Left lung (tissue), 10 donors: Measurements from ENCODE around the gene GRN. TPM values are rescaled to one million over a fixed set of nuclear protein-coding genes. Genes with fewer than 3 reads are reported as not detected.
A peak's percentile ranks its signal among the peaks of the same experiment; 100 is the strongest.

Experiments
- ATAC-seq: fragments of 200-7000 bp; cut with Tn5 transposase; one replicate; pipeline ENCODE4 v1.9.1; 2020; ENCODE audit warnings: moderate library complexity
- DNase-seq, 4 donors: peaks; one replicate each; pipeline ENCODE4 v3.0.0-alpha.2; 2013 to 2020
- H3K27ac ChIP-seq, 2 donors: fragments of 200-600 bp; sonication (generic) in 1 of 2; one replicate each; pipeline versions ENCODE4 v1.5.0 to v1.8.0; 2020 to 2021
- H3K27me3 ChIP-seq, 2 donors: fragments of 200-600 bp; sonication (generic) in 1 of 2; one replicate each; pipeline versions ENCODE4 v1.5.0 to v1.8.0; 2020 to 2021
- H3K36me3 ChIP-seq, 2 donors: fragments of 200-600 bp; sonication (generic) in 1 of 2; one replicate each; pipeline versions ENCODE4 v1.5.0 to v1.8.0; 2020 to 2021
- H3K4me1 ChIP-seq, 2 donors: fragments of 200-600 bp; one replicate each; pipeline ENCODE4 v1.8.0; 2021
- H3K4me3 ChIP-seq, 2 donors: fragments of 200-600 bp; sonication (generic) in 1 of 2; one replicate each; pipeline versions ENCODE4 v1.5.0 to v1.8.0; 2020 to 2021; ENCODE audit warnings: mild to moderate bottlenecking in 1 of 2
- H3K9me3 ChIP-seq, 2 donors: fragments of 200-600 bp; sonication (generic) in 1 of 2; one replicate each; pipeline versions ENCODE4 v1.5.0 to v1.8.0; 2020 to 2021
- CTCF ChIP-seq, 2 donors: fragments of 200-600 bp; sonication (generic) in 1 of 2; IDR thresholded peaks; one replicate each; pipeline versions ENCODE4 v1.5.0 to v1.8.0; 2021; ENCODE audit warnings: antibody characterized with exemption in 2 of 2
- intact Hi-C, 2 donors: fragments of 100-400 bp; cut with DNase I; formaldehyde crosslinking; loops; one replicate each; pipeline versions ENCODE4 v1.11.2 to v1.14.2; 2022
- polyA plus RNA-seq, 6 donors: library from polyadenylated mRNA; unstranded; fragments of 120-200 nt; gene quantifications; one replicate each; pipeline ENCODE4 v1.2.1, GENCODE V29; 2013; ENCODE audit not compliant: insufficient read length in 6 of 6
- total RNA-seq, 2 donors: library from RNA; stranded (reverse); fragmentation: NEBNext Ultra II Directional; extraction: Animal tissue kit (Norgen Biotek cat#: 25700); gene quantifications; one replicate each; pipeline ENCODE4 v1.2.1, GENCODE V29; 2021
- donor health status: DM: no; HTN: yes; CAD: no.
- donor health status: DM: no; HTN: no; CAD: no.

GRN gene
- total and polyA plus RNA-seq, 8 donors, result 199 to 616 (median 235) TPM

GRCh38 chr17:44315760-44316731 is 29.1 kb upstream of the GRN start:
- no peaks in the 10 kb centered on the region for H3K9me3 ChIP-seq
- DNase-seq, result no peak
- intact Hi-C loops, result no loop called here
- H3K4me1 ChIP-seq, result peaks cover 3 to 17% of the 10 kb centered on the region in 2 donors
- H3K27ac ChIP-seq, result no peak overlapping the region
- no peak for TF ChIP-seq CTCF (IDR thresholded peaks at IDR 0.05)
- H3K4me3 ChIP-seq, result no peak overlapping the region
- H3K27me3 ChIP-seq, result peaks cover 33 to 64% of the 10 kb centered on the region in 2 donors
- H3K36me3 ChIP-seq, result peaks cover 0 to 28% of the 10 kb centered on the region in 2 donors
- ATAC-seq, result no peak

GRCh38 chr17:44317545-44317944 is 27.6 kb upstream of the GRN start:
- TF ChIP-seq CTCF (IDR thresholded peaks at IDR 0.05), result no peak
- ATAC-seq, result no peak
- no peak for DNase-seq
- Histone ChIP-seq H3K9me3 (no peaks in the 10 kb centered on the region), H3K27ac (no peak overlapping the region), H3K4me1 (peaks cover 3 to 17% of the 10 kb centered on the region in 2 donors), H3K27me3 (peaks cover 33 to 59% of the 10 kb centered on the region in 2 donors), H3K36me3 (peaks cover 0 to 43% of the 10 kb centered on the region in 2 donors), H3K4me3 (no peak overlapping the region)
- intact Hi-C loops, result no loop called here

GRCh38 chr17:44318077-44318892 is 26.8 kb upstream of the GRN start:
- intact Hi-C loops, result no loop called here
- Histone ChIP-seq H3K4me3 (no peak overlapping the region), H3K9me3 (no peaks in the 10 kb centered on the region), H3K36me3 (peaks cover 0 to 45% of the 10 kb centered on the region in 2 donors), H3K27me3 (peaks cover 33 to 53% of the 10 kb centered on the region in 2 donors), H3K27ac (no peak overlapping the region), H3K4me1 (peaks cover 3 to 21% of the 10 kb centered on the region in 2 donors)
- no peak for ATAC-seq
- no peak for TF ChIP-seq CTCF (IDR thresholded peaks at IDR 0.05)
- no peak for DNase-seq

- Histone ChIP-seq H3K36me3 (peaks cover 0 to 45% of the 10 kb centered on the region in 2 donors), H3K9me3 (no peaks in the 10 kb centered on the region), H3K4me3 (no peak overlapping the region), H3K27me3 (peaks cover 23 to 35% of the 10 kb centered on the region in 2 donors), H3K27ac (no peak overlapping the region), H3K4me1 (peaks cover 7 to 27% of the 10 kb centered on the region in 2 donors)
- intact Hi-C loops, result loop anchor here in 1 of 2 donors (10.0 kb wide), 1 partner anchor 105 kb away; the partner anchor contains the start of gene UBTF
- no peak for ATAC-seq
- peak in 1 of 4 donors; percentile 70 for DNase-seq
- TF ChIP-seq CTCF (IDR thresholded peaks at IDR 0.05), result no peak
These were observed 25.0 kb upstream of the GRN start for GRCh38 chr17:44320066-44320465.
